ENCODE data around the gene CNTNAP5. TPM values are rescaled to one million over a fixed set of nuclear protein-coding genes. Genes with fewer than 3 reads are reported as not detected.

The CNTNAP5 gene
- total RNA-seq, 1 donor from 2014 or later, result not detected

- Mint-ChIP-seq H3K4me1 (no peaks in the 10 kb centered on the region), H3K9me3 (no peaks in the 10 kb centered on the region), H3K4me3 (no peak overlapping the region), H3K27ac (no peak overlapping the region), H3K36me3 (no peaks in the 10 kb centered on the region), H3K27me3 (ENCODE audit: insufficient read depth, low read depth) (peaks cover 1% of the 10 kb centered on the region)
- Histone ChIP-seq H3K9me3 (ENCODE audit: low read depth) (no peaks in the 10 kb centered on the region), H3K36me3 (no peaks in the 10 kb centered on the region), H4K20me1 (ENCODE audit: low read depth) (no peaks in the 10 kb centered on the region), H3F3A (ENCODE audit: low read depth) (no peaks in the 10 kb centered on the region), H3K79me2 (ENCODE audit: low read depth) (no peaks in the 10 kb centered on the region), H3K27ac (no peak overlapping the region), H3K27me3 (peaks cover 7% of the 10 kb centered on the region), H2AFZ (replicated peaks) (no peak overlapping the region), H3K4me1 (no peaks in the 10 kb centered on the region), H3K4me3 (no peak overlapping the region), H3K4me2 (no peak overlapping the region), H3K9ac (no peak overlapping the region)
- TF ChIP-seq EZH2phosphoT487 (IDR thresholded peaks at IDR 0.05) (no peak), EZH2 (IDR thresholded peaks at IDR 0.05) (no peak)
- TF ChIP-seq, protein P1, sequence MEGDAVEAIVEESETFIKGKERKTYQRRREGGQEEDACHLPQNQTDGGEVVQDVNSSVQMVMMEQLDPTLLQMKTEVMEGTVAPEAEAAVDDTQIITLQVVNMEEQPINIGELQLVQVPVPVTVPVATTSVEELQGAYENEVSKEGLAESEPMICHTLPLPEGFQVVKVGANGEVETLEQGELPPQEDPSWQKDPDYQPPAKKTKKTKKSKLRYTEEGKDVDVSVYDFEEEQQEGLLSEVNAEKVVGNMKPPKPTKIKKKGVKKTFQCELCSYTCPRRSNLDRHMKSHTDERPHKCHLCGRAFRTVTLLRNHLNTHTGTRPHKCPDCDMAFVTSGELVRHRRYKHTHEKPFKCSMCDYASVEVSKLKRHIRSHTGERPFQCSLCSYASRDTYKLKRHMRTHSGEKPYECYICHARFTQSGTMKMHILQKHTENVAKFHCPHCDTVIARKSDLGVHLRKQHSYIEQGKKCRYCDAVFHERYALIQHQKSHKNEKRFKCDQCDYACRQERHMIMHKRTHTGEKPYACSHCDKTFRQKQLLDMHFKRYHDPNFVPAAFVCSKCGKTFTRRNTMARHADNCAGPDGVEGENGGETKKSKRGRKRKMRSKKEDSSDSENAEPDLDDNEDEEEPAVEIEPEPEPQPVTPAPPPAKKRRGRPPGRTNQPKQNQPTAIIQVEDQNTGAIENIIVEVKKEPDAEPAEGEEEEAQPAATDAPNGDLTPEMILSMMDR (IDR thresholded peaks at IDR 0.05), result no peak
- no peak for DNase-seq (ENCODE audit: low spot score)
These were observed 126.6 kb downstream of the CNTNAP5 start for GRCh38 chr2:124151691-124152090.

DNA sequence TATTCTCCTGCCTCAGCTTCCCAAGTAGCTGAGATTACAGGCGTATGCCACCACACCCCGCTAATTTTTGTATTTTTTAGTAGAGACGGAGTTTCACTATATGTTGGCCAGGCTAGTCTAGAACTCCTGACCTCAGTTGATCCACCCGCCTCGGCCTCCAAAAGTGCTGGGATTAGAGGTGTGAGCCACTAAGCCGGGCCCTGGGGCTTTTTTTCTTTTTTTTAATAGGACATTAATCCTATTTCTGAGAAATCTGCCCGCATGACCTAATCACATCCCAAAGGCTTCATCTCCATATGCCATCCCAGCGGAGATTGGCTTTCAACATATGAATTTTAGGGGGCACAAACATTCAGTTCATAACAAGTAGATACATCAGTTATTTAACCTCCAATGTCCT lies 128.6 kb downstream of the CNTNAP5 start:
- no peaks in the 10 kb centered on the region for H3K4me1 ChIP-seq
- no peaks in the 10 kb centered on the region for H3K9me3 Mint-ChIP-seq
- no peak overlapping the region for H3K4me3 Mint-ChIP-seq
- no peaks in the 10 kb centered on the region for H3K9me3 ChIP-seq (ENCODE audit: low read depth)
- H3K36me3 ChIP-seq, result no peaks in the 10 kb centered on the region
- no peaks in the 10 kb centered on the region for H3K4me1 Mint-ChIP-seq
- no peak for TF ChIP-seq EZH2phosphoT487 (IDR thresholded peaks at IDR 0.05)
- TF ChIP-seq, protein P1 (IDR thresholded peaks at IDR 0.05), result no peak
- TF ChIP-seq EZH2 (IDR thresholded peaks at IDR 0.05), result no peak
- no peaks in the 10 kb centered on the region for H3K36me3 Mint-ChIP-seq
- no peak overlapping the region for H3K27ac ChIP-seq
- no peak overlapping the region for H3K4me3 ChIP-seq
- no peak overlapping the region for H3K9ac ChIP-seq
- H3F3A ChIP-seq (ENCODE audit: low read depth), result no peaks in the 10 kb centered on the region
- no peak overlapping the region for H3K4me2 ChIP-seq
- H3K27me3 Mint-ChIP-seq (ENCODE audit: insufficient read depth, low read depth), result no peaks in the 10 kb centered on the region
- no peaks in the 10 kb centered on the region for H4K20me1 ChIP-seq (ENCODE audit: low read depth)
- no peak overlapping the region for H3K27ac Mint-ChIP-seq
- no peak overlapping the region for H2AFZ ChIP-seq (replicated peaks)
- no peak for DNase-seq (ENCODE audit: low spot score)
- H3K27me3 ChIP-seq, result no peaks in the 10 kb centered on the region
- no peaks in the 10 kb centered on the region for H3K79me2 ChIP-seq (ENCODE audit: low read depth)

- H3K9ac ChIP-seq, result no peak overlapping the region
- no peaks in the 10 kb centered on the region for H3K9me3 ChIP-seq (ENCODE audit: low read depth)
- no peak overlapping the region for H3K4me3 Mint-ChIP-seq
- no peak overlapping the region for H3K27ac Mint-ChIP-seq
- H3K9me3 Mint-ChIP-seq, result no peaks in the 10 kb centered on the region
- H3K4me3 ChIP-seq, result no peak overlapping the region
- H3K36me3 Mint-ChIP-seq, result no peaks in the 10 kb centered on the region
- no peaks in the 10 kb centered on the region for H3K79me2 ChIP-seq (ENCODE audit: low read depth)
- no peaks in the 10 kb centered on the region for H4K20me1 ChIP-seq (ENCODE audit: low read depth)
- no peak overlapping the region for H2AFZ ChIP-seq (replicated peaks)
- H3K4me1 ChIP-seq, result no peaks in the 10 kb centered on the region
- no peaks in the 10 kb centered on the region for H3K27me3 ChIP-seq
- no peak for DNase-seq (ENCODE audit: low spot score)
- no peak overlapping the region for H3K4me2 ChIP-seq
- no peak overlapping the region for H3K27ac ChIP-seq
- no peaks in the 10 kb centered on the region for H3K27me3 Mint-ChIP-seq (ENCODE audit: insufficient read depth, low read depth)
- no peaks in the 10 kb centered on the region for H3K4me1 Mint-ChIP-seq
- H3K36me3 ChIP-seq, result no peaks in the 10 kb centered on the region
- TF ChIP-seq, protein P1 (IDR thresholded peaks at IDR 0.05), result no peak
- TF ChIP-seq EZH2phosphoT487 (IDR thresholded peaks at IDR 0.05) (no peak), EZH2 (IDR thresholded peaks at IDR 0.05) (no peak)
- H3F3A ChIP-seq (ENCODE audit: low read depth), result no peaks in the 10 kb centered on the region
These were observed 134.1 kb downstream of the CNTNAP5 start for GRCh38 chr2:124159166-124159565.
